ENCODE data around the gene SLC9A5.

SLC9A5 gene

DNA sequence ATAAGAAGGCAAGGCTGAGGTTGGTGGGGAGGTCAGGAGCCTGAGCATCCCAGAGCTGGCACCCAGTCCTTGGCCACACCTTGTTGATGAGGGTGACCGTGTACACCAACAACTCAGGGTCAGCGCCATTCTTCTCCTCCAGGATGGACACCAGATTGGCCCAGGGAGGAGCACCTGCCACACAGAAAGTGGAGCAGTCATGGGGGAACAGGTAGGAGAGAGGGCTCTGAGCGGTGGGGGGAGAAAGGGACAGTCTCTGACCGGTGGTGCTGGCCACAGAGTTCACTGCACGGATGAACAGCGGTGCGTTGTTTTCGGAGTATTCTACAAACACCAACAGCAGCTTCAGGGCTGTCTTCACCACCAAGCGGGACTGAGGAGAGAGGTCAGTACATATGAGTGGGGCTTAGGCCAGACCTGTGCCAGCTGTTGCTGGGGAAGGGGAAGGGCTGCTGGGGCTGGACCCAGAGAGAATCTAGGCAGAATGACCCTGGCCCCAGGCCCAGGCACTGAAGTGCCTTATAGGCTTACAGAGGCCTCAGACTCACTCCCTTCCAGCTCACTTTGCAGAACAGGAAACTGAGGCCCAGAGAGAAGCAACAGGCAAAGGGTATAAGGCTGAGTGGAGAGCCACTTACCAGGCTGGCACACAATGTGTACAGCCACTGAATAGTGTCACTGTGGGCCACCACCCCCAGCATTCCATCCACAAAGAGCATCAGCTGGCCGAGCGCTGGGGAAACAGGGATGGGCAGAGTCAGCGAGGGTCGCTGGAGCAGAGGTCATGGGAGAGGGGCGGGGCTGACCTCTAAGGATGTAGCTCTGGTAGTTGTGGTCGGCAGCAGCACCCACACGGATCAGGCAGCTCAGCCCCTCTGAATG is 11.1 kb upstream of the SLC9A5 start:
- FAIRE-seq, result no peak
- DNase-seq (ENCODE audit: extremely low spot score, insufficient read length, low read depth), result no peak

GRCh38 chr16:67238278-67238575 is 10.6 kb upstream of the SLC9A5 start:
- no peak for FAIRE-seq
- no peak for DNase-seq (ENCODE audit: extremely low spot score, insufficient read length, low read depth)

DNA sequence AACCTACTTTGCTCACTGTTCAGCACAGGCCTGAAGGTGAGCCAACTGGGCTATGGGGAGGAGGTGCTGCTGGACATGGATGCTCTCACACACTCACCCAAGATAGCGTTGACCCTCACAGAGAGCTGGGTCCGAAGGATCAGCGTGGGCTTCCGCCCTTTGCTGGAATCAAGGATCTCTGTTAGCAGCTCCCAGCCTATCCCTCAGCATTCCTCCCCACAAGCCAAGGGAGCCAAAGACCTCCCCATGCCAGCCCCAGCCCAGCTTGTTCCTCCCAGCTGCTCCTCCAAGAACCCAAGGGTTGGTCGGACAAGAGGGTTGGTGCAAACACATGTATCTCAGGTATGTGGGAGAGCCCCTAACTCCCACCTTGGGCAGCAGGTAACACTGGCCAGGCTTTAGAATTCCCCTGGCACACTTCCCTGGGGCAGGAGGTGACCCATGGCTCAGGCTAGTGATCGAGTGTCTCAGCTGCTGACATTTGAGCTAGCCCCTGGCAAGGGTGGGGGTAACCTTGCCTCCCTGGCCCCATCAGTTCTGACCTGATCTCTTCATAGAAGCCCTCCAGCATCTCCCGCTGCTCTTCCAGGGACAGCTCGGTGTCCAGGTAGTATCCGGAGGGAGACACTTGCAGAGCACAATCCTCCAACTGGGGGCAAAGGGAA is 9.8 kb upstream of the SLC9A5 start:
- FAIRE-seq (no peak), DNase-seq (ENCODE audit: extremely low spot score, insufficient read length, low read depth) (no peak)

DNA sequence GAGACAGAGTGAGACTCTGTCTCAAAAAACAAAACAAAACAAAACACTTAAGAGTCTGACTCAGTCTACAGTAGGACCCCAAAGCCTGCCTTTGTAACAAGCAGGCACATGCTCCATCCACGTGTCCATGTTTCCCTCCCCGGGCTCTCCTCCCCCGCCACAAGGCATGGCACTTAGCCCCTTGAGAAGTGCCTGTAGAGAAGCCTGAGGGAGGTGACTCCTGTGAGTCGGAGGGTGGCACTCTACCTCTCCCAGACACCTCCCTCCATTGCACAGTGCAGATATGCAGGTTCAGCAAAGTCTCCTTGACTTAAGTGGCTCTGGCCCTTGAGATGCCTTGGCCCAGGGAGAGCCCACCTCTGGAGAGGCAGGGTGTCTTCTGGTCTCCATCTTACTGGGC is 8.3 kb upstream of the SLC9A5 start:
- no peak for DNase-seq (ENCODE audit: extremely low spot score, insufficient read length, low read depth)
- no peak for FAIRE-seq

- FAIRE-seq (no peak), DNase-seq (ENCODE audit: extremely low spot score, insufficient read length, low read depth) (no peak)
These were observed 7.5 kb upstream of the SLC9A5 start for GRCh38 chr16:67241008-67241900.

DNA sequence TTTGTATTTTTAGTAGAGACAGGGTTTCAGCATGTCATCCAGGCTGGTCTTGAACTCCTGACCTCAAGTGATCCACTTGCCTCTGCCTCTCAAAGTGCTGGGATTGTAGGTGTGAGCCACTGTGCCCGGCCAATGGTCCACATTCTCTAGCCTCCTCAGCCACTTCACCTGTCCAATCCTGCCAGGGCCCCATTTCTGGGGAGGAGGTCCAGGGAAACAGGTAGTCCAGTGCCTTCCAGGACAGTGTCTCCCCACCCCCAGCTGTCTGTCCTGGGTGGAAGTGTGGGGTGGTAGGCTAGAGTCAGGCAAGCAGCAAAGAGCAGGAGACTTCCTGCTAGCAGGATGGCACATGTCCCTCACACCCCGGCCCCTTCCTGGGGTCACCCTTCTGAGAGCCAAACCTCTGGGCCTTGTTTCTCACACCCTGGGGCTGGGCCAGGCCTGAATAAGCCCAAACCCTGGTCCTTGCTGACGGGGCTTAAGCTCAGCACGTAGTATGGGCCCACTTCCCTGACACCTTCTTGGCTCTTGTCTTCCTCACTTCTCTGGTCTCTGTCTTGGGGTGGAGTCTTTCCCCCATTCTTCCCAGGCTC is 6.5 kb upstream of the SLC9A5 start:
- no peak for FAIRE-seq
- DNase-seq (ENCODE audit: extremely low spot score, insufficient read length, low read depth), result no peak

- no peak for FAIRE-seq
- DNase-seq (ENCODE audit: extremely low spot score, insufficient read length, low read depth), result no peak
These were observed 5.3 kb upstream of the SLC9A5 start for GRCh38 chr16:67243481-67243880.

DNA sequence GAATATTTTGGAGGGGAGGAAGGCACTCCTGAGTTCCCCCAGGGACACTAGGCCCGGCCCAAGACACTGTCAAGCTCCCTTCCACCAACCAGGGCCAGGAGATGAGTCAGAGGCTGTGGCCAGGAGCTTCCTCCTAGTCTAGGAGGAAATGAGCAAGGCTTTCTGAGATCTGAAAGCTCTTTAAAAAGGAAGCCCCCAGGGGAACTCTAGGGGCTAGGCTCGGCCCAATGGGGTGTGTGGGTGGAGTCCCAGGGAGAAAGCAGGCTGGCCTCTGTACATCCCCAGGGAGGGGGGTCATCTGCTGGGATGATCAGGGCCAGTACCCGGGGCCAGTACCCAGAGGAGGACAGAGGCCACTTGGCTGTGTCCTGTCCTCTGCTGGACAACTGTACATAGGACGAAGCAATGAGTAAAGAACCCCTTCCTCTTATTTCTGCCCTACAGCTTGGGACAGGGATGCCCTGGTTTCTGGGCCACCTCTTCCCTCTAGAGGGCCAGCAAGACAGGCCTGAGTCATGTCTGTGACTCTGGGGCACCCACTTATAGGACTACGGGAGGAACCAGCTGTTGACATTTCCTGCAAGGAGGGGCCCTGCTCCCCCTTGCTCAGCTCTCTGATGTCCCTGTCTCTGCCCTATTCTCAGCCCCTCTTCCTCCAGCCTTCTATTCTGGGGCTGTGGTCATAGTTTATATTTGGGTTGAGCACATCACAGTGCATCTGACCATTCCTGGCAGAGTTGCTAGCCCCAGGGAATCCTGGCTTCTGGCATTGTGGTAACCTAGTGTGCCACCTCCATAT is 4.2 kb upstream of the SLC9A5 start:
- FAIRE-seq (peak; percentile 97), DNase-seq (ENCODE audit: extremely low spot score, insufficient read length, low read depth) (peak; percentile 75)

- DNase-seq (ENCODE audit: extremely low spot score, insufficient read length, low read depth) (no peak), FAIRE-seq (no peak)
These were observed 3.6 kb upstream of the SLC9A5 start for GRCh38 chr16:67245186-67245585.

GRCh38 chr16:67245674-67246080 is 3.1 kb upstream of the SLC9A5 start:
- no peak for DNase-seq (ENCODE audit: extremely low spot score, insufficient read length, low read depth)
- FAIRE-seq, result no peak

- FAIRE-seq (peak; percentile 67), DNase-seq (ENCODE audit: extremely low spot score, insufficient read length, low read depth) (no peak)
These were observed 2.6 kb upstream of the SLC9A5 start for GRCh38 chr16:67246081-67246755.

DNA sequence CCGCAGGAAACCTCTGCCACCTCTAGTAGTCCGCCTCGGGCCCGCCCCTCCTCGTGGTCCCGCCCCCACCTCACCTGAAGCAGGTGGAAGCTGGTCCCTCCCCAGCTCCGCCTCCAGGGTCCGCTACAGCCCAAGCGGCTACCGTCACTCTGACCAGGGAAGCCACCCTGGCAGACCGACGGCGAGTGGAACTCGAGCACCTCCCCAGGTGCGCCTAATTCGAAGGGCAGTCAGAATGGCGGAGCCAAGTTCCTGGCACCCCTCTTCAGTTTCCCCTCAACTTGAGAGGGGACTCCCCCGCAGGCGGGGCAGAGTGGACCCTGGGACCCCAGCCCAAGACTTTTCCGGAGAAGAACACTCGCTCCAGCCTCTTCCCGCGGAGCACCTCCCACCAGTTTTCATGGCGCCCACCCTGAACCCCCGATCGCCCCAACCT is 2.0 kb upstream of the SLC9A5 start:
- DNase-seq (ENCODE audit: extremely low spot score, insufficient read length, low read depth) (no peak), FAIRE-seq (no peak)

DNA sequence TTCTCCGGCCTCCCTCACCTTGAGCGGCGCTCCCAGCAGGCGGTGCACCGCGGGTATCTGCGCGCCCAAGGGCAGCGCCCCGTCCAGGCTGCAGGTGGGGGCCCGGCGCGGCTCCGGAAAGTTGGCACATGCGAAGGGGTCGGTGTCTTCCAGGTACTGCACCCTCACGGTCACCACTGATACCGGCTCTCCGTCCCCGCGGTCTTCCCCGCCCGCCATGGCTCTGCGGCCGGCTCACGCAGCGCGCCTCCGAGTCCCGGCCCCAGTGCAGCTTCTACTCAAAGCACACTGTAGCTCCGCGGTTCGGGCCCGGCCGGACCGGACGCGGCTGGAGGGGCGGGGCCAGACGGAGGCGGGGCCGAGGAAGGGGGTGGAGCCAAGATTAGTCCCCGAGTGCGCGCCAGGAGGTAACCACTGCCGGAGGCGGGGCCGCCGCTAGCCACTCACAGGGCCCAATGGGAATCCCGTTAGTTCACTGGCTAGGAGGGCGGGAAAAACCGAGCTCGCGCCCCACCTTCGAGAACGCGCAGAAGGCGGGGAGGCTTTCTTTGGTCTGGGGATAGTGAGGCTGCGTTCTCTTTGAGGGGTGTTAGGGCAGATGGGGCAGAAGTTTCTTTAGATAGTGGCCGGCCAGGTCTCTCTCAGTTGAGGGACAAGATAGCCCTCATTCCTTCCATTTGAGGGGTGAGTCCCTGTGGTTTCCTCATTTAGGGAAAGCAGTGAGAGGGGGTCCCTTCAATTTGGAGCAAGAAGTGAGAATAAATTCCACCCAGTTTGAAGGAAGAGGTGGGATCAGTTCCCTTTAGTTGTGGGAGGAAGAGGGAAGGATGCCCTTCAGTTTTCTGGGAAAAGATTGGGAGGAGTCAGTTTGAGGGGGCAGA is 1.3 kb upstream of the SLC9A5 start, which contains the start of gene FHOD1:
TSS of gene FHOD1 (minus strand) at position 290 of the 881 bp plus-strand sequence. CDS start at position 219, 71 bp downstream.
- DNase-seq (ENCODE audit: extremely low spot score, insufficient read length, low read depth), result peak; percentile 93

GRCh38 chr16:67248073-67248400 is 742 bp upstream of the SLC9A5 start:
- DNase-seq (ENCODE audit: extremely low spot score, insufficient read length, low read depth) (no peak), FAIRE-seq (no peak)

More for the DNA sequence above, 1.3 kb upstream of the SLC9A5 start, which contains the start of gene FHOD1:
- peak; percentile 96 for FAIRE-seq

DNA sequence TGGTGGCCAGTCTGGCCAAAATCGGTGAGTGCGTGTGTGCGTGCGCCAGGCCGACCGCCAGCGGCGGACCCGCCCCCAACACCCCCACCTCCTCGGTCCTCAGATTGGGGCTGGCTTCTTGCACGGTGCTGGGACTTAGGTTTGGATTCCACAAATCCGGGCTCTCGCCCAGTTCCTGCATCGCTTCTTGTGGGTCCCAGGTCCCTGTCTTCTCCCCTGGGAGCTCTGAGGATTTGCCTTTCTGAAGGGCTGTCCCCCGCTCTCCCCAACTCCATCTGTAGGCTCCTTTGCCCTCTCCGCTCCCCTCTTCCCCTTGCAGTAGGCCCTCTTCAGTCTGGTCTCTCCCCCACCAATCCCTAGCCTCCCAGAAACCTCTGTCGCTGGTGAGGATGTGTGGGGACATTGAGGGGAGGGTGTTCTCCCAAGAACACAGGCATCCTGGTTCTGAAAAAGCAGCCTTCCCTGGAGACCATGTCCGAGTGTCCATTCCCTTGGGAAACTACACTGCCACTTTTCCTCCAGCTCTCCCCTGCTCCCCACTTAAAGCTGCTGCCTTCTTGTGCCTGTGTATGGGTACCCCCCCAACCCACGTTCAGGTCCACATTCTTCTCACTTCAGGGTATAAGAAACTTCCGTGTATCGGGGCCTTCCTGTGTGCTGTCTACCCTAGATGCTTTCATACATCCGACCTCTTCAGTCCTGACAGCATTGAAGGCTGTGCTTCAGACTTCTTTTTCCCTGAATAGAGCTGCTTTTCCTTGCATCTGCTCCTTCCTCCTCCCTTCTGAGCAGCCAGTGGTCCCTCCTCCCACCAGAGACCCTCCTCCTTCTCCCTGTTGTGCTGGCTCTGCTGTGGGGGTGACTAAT is 632 bp downstream of the SLC9A5 start:
- DNase-seq (ENCODE audit: extremely low spot score, insufficient read length, low read depth) (no peak), FAIRE-seq (no peak)

DNA sequence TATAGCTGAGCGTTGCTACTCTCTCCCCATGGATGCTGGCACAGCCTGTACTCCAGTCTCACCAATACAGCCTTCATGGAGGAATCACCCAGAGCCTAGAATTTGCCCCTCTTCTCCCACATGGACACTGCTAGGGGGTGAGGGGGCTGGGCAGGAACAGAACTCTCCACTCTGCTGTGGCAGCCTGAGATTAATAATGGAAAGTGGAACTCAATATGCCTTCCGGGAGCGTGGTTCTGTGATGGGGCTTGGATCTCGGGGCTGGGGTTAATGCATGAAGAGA is 1.2 kb downstream of the SLC9A5 start:
- DNase-seq (ENCODE audit: extremely low spot score, insufficient read length, low read depth) (no peak), FAIRE-seq (no peak)

Data from GM18507 (cell line).